Gastroesophageal sphincter (tissue), 4 donors: ENCODE results near the gene CERKL. TPM values are rescaled to one million over a fixed set of nuclear protein-coding genes. Genes with fewer than 3 reads are reported as not detected.

Experiments
- ATAC-seq: fragments of 150-250 bp; one replicate; pipeline ENCODE4 v1.9.1; 2016; ENCODE audit warnings: mild to moderate bottlenecking, moderate library complexity
- H3K27ac ChIP-seq, 4 donors: fragments of 200-600 bp; sonication (generic) in 3 of 4; 1 replicate in 3 of 4; 2 replicates in 1 of 4; pipeline ENCODE4 v1.5.1; 2016 to 2019
- H3K27me3 ChIP-seq: fragments of 200-600 bp; sonication (generic); one replicate; pipeline ENCODE4 v1.5.1; 2019
- H3K36me3 ChIP-seq, 2 donors: fragments of 200-600 bp; sonication (generic); one replicate each; pipeline ENCODE4 v1.5.1; 2019; ENCODE audit warnings: control low read depth in 1 of 2
- H3K4me1 ChIP-seq, 3 donors: fragments of 200-600 bp; sonication (generic); 1 replicate in 2 of 3; 2 replicates in 1 of 3; pipeline ENCODE4 v1.5.1; 2016 to 2019; ENCODE audit warnings: control low read depth in 2 of 3
- H3K4me3 ChIP-seq, 2 donors: fragments of 200-600 bp; sonication (generic); one replicate each; pipeline ENCODE4 v1.5.1; 2019; ENCODE audit warnings: mild to moderate bottlenecking in 1 of 2, moderate library complexity in 1 of 2
- H3K9me3 ChIP-seq, 3 donors: fragments of 200-600 bp; sonication (generic); one replicate each; pipeline ENCODE4 v1.5.1; 2017 to 2019; ENCODE audit warnings: control low read depth in 2 of 3
- CTCF ChIP-seq, 4 experiments: fragments of 200-600 bp in 2 of 4; fragments of 450-650 bp in 2 of 4; sonication (generic) in 1 of 4; IDR thresholded peaks; one replicate each; pipeline ENCODE4 v1.5.1; 2017 to 2019; ENCODE audit warnings: antibody characterized with exemption in 4 of 4, mild to moderate bottlenecking in 2 of 4, moderate library complexity in 2 of 4
- EP300 ChIP-seq: sonication (generic); formaldehyde crosslinking; IDR thresholded peaks from one replicate; pipeline ENCODE4 v1.6.1; 2017; ENCODE audit warnings: antibody characterized with exemption, mild to moderate bottlenecking
- POLR2A ChIP-seq, 2 donors: fragments of 450-650 bp; IDR thresholded peaks; one replicate each; pipeline ENCODE4 v1.6.1; 2017; ENCODE audit warnings: antibody characterized with exemption in 2 of 2, mild to moderate bottlenecking in 2 of 2, moderate library complexity in 1 of 2
- POLR2AphosphoS5 ChIP-seq: sonication (generic); formaldehyde crosslinking; IDR thresholded peaks from one replicate; pipeline ENCODE4 v1.6.1; 2017; ENCODE audit warnings: antibody characterized with exemption
- WGBS, 2 donors: methylation state at CpG; one replicate each; pipeline ENCODE4 v1.1.5; 2018; ENCODE audit warnings: low coverage in 1 of 2; 5-methylcytosine and 5-hydroxymethylcytosine counted together
- total RNA-seq, 4 donors: library from RNA; depleted of rRNA; stranded (reverse); fragments of >200 nt; gene quantifications; one replicate each; pipeline ENCODE4 v1.1.0, GENCODE V29; 2016

CERKL gene
- total RNA-seq, 4 donors from 2014 or later, result 0.78 TPM; not detected in 3

- 92 to 93% methylated on average over 6 to 17 of the region's 17 CpGs for WGBS, 2 donors
These were observed 37.4 kb upstream of the CERKL start for GRCh38 chr2:181694271-181694670.

GRCh38 chr2:181690860-181691259, 34.0 kb upstream of the CERKL start:
- H3K4me3 ChIP-seq, result no peak overlapping the region
- TF ChIP-seq POLR2A (IDR thresholded peaks at IDR 0.05) (no peak), EP300 (no peak), CTCF (IDR thresholded peaks at IDR 0.05) (no peak), POLR2AphosphoS5 (no peak)
- no peaks in the 10 kb centered on the region for H3K9me3 ChIP-seq
- ATAC-seq, result no peak
- H3K4me1 ChIP-seq, result no peaks in the 10 kb centered on the region
- WGBS, 2 donors, result 72 to 94% methylated on average over 2 of the region's 2 CpGs
- H3K27ac ChIP-seq, result no peak overlapping the region
- peaks cover 32% of the 10 kb centered on the region for H3K27me3 ChIP-seq
- no peaks in the 10 kb centered on the region for H3K36me3 ChIP-seq

More at GRCh38 chr2:181694271-181694670, 37.4 kb upstream of the CERKL start:
- TF ChIP-seq CTCF (IDR thresholded peaks at IDR 0.05), result no peak
- no peak for TF ChIP-seq EP300
- TF ChIP-seq POLR2A (IDR thresholded peaks at IDR 0.05), result no peak
- no peak for TF ChIP-seq POLR2AphosphoS5
- H3K9me3 ChIP-seq, result no peaks in the 10 kb centered on the region
- no peaks in the 10 kb centered on the region for H3K4me1 ChIP-seq
- no peaks in the 10 kb centered on the region for H3K36me3 ChIP-seq
- no peak overlapping the region for H3K27ac ChIP-seq
- no peak for ATAC-seq
- peaks cover 3% of the 10 kb centered on the region for H3K27me3 ChIP-seq
- H3K4me3 ChIP-seq, result no peak overlapping the region

DNA sequence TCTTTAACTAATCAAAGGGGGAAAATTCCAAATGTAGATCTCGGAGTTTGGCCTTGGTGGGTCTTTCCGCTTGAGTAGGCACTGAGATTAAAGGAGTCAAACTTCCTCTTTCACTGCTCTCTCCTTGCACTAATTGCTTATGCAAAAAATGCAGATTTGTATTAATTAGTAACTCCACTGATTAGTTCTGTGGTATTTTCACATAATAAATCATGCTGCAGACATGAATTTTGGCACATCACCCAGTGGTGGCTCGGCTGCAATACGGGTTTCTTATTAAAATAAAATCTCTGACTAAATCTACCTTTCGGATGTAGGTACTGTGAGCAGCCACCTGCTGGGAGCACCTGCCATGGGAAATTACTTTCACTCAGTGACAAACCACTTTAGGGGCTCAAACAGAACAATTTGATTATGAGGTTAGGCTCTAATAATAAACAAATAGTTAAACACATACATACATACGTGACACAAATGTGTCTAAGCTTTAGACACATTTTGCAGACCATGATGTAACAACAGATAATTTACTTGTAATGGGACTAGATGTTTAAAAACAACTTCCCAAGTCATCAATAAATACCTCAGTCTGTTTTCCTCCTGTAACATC, 29.8 kb upstream of the CERKL start:
- 36 to 75% methylated on average over 6 of the region's 6 CpGs for WGBS, 2 donors
- peaks cover 74% of the 10 kb centered on the region for H3K27me3 ChIP-seq
- H3K9me3 ChIP-seq, result no peaks in the 10 kb centered on the region
- no peak for TF ChIP-seq POLR2A (IDR thresholded peaks at IDR 0.05)
- TF ChIP-seq CTCF (IDR thresholded peaks at IDR 0.05), result no peak
- no peak for TF ChIP-seq POLR2AphosphoS5
- no peak overlapping the region for H3K27ac ChIP-seq
- no peak for ATAC-seq
- no peaks in the 10 kb centered on the region for H3K36me3 ChIP-seq
- H3K4me1 ChIP-seq, result peaks cover 0 to 23% (median 14%) of the 10 kb centered on the region in 3 donors
- H3K4me3 ChIP-seq, result no peak overlapping the region

DNA sequence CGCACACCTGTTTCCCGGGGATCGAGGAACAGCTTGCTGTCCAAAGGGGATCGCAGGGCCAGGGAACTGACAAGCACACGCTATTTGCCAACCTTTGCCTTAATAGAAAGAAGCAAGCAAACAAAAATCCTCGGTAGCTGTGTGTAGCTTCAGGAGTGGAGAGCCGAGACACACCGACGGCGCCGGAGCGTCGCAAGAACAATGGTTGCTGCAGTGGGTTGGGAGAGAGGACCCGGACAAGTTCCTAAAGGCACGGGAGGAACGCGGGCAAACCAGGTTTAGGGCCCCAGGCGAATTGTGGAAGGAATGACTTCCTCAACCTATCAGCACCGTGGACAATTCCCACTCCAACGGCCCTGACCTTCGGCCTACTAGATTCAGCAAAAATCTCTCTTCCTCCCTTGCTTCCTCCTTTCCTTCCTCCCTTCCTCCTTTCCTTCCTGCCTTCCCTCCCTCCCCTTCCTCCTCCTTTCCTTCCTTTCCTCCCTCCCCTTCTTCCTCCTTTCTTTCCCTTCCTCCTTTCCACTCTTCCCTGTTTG, 28.3 kb upstream of the CERKL start:
- peaks cover 89% of the 10 kb centered on the region for H3K27me3 ChIP-seq
- WGBS, 2 donors, result 9 to 14% methylated on average over 18 to 19 of the region's 21 CpGs
- no peaks in the 10 kb centered on the region for H3K36me3 ChIP-seq
- no peak overlapping the region for H3K27ac ChIP-seq
- no peak for TF ChIP-seq POLR2A (IDR thresholded peaks at IDR 0.05)
- no peak for TF ChIP-seq CTCF (IDR thresholded peaks at IDR 0.05)
- TF ChIP-seq POLR2AphosphoS5, result no peak
- TF ChIP-seq EP300, result no peak
- no peak for ATAC-seq
- peaks cover 0 to 36% (median 18%) of the 10 kb centered on the region in 3 donors for H3K4me1 ChIP-seq
- H3K4me3 ChIP-seq, result no peak overlapping the region
- H3K9me3 ChIP-seq, result no peaks in the 10 kb centered on the region

- no peak overlapping the region for H3K4me3 ChIP-seq
These were observed 27.7 kb upstream of the CERKL start for GRCh38 chr2:181684454-181685149.

More at GRCh38 chr2:181684454-181685149, 27.7 kb upstream of the CERKL start:
- WGBS, 2 donors, result 13 to 16% methylated on average over 17 to 21 of the region's 26 CpGs
- peaks cover 95% of the 10 kb centered on the region for H3K27me3 ChIP-seq
- no peaks in the 10 kb centered on the region for H3K9me3 ChIP-seq
- TF ChIP-seq EP300 (no peak), POLR2A (IDR thresholded peaks at IDR 0.05) (no peak), CTCF (IDR thresholded peaks at IDR 0.05) (no peak), POLR2AphosphoS5 (no peak)
- no peak for ATAC-seq
- H3K4me1 ChIP-seq, result peaks cover 0 to 36% (median 18%) of the 10 kb centered on the region in 3 donors
- no peaks in the 10 kb centered on the region for H3K36me3 ChIP-seq
- H3K27ac ChIP-seq, result no peak overlapping the region
